GM18951 (cell line): ENCODE measurements around the gene COX20.

Source experiments
- POLR2A ChIP-seq: IDR thresholded peaks from 4 replicates; pipeline ENCODE4 v1.6.1; 2011; ENCODE audit warnings: mild to moderate bottlenecking; ENCODE audit not compliant: insufficient read length, insufficient read depth; ENCODE audit errors: extremely low read depth
- in situ Hi-C: fragments of 300-500 bp; cut with MboI; formaldehyde crosslinking; loops from one replicate; pipeline ENCODE4 v1.12.0; 2022; ENCODE audit warnings: low sequenced_read_pairs, mixed read lengths, inconsistent platforms; ENCODE audit not compliant: unreplicated experiment

COX20 gene

DNA sequence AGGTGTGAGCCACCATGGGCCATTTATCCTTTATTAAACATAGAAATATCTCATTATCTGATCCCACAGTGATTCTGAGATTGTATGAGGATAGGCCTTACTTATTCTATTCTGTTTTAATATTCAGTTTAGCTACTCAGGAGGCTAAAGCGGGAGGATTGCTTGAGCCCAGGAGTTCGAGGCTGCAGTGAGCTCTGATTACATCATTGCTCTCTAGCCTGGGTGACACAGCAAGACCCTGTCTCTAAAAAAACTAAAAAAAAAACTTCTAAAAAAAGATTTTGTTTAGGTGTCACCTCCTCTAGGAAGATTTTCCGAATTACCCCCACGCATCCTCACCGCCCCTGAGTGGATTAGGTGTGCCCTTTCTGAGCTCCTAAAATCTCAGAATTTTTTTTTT lies 43.2 kb downstream of the COX20 start:
- in situ Hi-C loops, result no loop called here
- no peak for TF ChIP-seq POLR2A

DNA sequence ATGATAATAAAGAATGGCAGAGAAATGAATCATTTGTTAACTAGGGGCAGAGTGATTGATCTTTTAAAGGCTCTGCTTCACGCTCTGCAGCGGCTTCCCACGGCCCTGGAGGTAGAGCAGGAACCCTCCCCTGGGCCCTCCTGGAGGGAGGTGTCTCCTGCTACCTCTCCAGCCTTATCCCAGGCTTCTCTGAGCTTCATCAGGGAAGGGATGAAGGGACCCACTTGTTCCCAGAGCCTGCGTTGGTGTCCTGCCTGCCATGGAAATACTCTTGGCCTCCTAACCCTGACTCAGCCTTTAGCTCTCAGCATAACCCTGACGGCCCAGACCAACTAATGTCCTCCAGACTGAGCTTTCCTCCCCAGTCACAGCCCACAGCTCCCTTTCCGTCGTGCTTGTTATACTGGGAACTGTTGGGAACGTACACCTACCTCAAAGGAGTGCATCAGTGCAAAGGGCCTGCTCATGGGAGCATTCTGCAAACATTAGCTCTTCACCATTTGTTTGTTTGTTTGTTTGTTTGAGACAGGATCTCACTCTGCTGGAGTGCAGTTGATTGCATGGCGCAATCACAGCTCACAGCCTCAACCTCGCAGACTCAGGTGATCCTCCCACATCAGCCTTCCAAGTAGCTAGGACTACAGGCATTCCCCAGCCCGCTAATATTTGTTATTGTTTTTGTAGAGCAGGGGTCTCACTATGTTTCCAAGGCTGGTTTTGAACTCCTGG lies 46.3 kb downstream of the COX20 start:
- in situ Hi-C loops, result no loop called here
- TF ChIP-seq POLR2A, result no peak

DNA sequence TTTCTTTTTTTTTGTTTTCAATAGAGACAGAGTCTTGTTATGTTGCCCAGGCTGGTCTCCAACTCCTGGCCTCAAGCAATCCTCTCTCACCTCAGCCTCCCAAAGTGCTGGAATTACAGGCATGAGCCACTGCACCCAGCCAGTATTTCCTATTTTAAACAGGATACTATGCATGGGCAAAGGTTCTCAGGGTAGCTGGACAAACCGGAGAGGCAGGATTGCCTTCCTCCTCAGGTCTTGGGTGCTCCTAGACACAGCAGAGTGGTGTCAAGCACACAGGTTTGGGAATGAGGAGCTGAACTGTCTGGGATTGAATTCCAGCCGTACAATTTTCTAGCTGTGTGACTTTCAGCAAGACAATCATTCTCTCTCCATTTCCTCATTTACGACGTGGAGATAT lies 51.8 kb downstream of the COX20 start:
- TF ChIP-seq POLR2A, result no peak
- in situ Hi-C loops, result no loop called here

DNA sequence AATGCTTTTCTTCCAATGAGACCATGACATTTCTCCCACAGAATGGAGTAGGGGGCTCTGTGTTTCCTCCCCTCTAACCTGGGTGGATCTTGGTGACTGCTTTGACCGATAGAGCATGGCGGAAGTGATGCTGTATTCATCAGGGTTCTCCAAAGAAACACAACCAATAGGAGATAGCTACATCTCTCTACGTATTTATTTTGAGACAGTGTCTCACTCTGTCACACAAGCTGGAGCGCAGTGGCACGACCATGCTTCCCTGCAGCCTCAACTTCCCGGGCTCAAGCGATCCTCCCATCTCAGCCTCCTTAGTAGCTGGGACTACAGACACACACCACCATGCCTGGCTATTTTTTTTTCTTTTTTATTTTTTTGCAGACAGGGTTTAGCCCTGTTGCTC lies 58.4 kb downstream of the COX20 start:
- in situ Hi-C loops, result no loop called here
- no peak for TF ChIP-seq POLR2A
